Measurements from ENCODE around the gene MOGAT3.

MOGAT3 gene, protein sequence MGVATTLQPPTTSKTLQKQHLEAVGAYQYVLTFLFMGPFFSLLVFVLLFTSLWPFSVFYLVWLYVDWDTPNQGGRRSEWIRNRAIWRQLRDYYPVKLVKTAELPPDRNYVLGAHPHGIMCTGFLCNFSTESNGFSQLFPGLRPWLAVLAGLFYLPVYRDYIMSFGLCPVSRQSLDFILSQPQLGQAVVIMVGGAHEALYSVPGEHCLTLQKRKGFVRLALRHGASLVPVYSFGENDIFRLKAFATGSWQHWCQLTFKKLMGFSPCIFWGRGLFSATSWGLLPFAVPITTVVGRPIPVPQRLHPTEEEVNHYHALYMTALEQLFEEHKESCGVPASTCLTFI

DNA sequence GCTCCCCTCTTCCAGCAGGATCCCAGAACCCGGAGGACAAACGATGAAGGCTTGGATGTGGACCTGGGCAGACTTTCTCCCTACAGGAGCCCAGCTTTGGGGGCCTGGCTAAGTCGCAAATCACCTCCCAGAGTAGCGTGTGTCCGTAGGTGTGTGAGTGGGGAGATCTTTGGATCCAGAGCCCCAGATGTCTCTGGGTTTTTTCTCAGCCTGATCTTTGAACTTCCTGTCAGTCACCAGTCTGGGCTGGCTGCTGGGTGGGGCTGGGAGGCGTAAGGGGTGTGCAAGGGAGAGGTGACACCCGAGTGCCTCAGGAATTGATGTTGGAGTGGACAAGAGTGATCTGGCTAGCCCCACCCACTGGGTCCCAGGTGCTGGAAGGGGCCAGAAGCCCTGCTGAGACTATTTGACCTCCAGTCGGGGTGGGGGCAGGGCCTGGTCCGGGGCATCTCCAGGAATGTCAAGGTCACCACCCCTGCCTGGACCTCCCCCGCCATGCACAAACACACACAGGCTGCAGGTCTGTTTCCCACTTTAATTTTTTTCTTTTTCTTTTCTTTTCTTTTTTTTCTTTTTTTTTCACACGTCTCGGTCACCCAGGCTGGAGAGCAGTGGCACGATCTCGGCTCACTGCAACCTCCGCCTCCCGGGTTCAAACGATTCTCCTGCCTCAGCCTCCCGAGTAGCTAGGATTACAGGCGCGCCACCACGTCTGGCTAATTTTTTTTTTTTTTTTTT lies at the start of gene MOGAT3:
MOGAT3 (minus strand) TSS at position 175 of the 738 bp plus-strand sequence. CDS start 182 bp downstream, outside the sequence.
- DNase-seq = no peak

DNA sequence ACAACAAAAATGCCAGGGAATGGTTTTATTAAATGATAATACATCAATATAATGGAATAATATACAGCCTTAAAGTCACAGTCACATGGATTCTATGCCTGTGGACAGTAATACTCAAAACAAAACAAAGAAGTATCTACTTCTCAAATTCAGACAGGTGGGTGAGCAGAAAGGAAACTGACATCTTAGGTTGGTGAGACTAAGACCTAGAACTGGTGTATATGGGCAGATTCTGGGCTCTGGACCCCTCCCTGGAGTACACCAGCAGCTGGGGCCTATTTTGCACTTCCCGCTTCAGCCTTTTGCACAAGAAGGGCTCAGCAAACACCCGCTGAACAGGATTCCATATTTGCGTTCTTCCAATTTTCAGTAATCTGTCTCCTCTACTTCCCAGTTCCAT lies 49.5 kb upstream of the MOGAT3 start:
- no peak for DNase-seq

DNA sequence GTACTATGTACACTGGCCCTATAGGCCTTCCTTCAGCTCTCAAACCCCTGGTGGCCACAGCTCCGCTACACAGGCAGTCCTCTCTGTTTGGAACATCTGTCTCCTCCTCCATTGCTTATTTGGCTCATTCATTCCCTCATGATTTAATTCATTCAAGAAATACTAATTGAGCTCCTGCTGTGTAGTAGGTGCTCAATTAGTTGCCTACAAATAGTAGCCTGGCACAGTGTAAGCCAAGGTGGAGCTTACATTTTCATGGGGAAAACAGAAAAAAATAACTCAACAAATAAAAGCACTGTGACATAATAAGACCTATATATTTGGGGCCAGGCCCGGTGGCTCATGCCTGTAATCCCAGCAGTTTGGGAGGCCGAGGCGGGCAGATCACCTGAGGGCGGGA lies 47.4 kb upstream of the MOGAT3 start:
- DNase-seq = no peak

DNA sequence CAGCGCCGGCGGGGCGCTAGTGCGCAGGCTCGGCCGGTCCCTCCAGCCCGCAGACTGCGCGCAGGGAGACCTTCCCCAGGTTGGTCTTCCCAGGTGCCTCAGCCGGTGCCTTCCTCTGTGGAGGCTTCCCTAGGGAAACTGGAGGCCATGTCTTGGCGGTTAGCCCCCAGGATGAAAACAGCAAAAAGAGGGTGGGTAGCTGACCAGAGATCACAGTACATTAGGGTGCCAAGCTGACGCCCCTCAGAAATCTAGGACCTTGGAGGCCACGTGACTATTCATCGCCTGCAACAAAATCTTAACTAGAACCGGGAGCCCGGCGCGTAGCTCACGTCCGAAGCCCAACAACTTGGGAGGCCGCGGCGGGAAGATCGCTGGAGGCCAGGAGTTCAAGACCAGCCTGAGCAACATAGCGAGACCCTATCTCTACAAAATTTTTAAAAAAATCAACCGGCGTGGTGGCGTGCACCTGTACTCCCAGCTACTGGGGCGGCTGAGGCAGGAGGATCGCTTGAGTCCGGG lies 44.4 kb upstream of the MOGAT3 start:
- DNase-seq = no peak

DNA sequence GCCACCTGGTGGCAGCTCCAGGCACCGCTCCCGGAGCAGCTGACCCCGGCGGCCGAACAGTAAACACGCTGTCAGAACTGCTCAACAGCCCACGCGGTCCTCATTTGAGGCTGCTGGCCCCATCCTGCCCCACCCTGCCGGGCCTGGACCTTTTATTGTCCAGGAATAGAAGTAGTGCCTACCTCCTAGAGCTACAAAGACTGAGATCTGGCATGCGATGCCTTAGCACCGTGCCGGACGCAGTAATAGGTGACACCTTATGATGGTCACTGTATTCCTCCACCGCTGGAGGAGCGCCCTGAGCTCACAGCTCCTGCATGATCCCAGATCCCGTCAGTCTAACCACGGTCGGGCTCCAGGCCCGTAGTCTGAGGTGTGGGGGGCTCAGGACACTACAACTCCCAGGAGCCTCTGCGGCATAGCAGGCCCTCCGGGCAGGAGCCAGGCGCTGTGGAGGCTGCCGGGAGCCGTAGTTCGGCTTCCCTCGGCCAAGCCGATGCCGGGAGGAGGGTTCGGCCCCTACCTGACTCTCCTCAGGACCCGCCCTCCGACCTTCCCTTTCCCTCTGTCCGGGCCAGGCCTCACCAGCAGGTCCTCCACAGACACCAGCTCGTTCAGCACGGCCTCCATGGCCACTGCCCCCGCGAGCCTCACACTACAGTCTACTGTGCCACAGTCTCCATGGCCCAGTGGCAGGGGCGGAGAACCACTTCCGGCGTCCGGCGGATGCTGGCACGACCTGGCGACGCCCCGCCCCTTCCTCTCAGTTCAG lies 43.7 kb upstream of the MOGAT3 start, which contains the start of gene FIS1:
FIS1 (minus strand) TSS at position 707 of the 772 bp plus-strand sequence; CDS start at position 630, 77 bp downstream.
- peak; percentile 84 for DNase-seq

DNA sequence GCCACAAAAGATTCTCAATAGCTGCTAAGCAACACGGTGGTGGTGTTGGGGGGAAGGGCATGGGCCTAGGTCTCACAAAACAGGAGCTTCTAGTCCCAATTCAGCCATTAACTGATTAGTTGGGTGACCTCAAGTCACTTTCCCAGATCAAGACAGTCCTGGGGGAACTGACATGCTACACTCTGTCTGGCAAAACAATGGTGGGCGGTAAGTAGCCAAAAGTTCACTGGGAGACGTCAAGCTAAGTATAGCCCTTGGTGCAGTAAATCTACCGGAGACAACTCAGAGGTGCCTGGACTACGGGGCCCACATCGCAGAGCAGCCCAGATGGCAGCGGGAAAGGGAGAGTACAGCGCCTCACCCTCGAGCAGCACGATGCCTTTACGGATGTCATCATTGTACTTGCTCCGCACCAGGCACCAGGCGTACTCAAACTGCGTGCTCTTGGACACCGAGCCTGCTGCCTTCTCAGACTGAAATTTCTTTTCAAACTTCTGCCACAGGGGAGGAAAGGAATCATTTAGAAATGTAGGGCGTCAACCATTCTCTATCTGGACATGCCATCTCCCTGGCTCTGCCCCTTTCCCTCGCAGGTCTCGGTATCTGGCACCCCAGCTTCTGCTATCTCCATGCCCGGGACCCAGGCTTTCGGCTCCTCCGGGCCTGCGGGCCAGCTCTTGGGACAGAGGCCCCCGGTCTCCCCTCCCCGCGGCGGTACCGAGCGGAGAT lies 43.0 kb upstream of the MOGAT3 start:
- no peak for DNase-seq

DNA sequence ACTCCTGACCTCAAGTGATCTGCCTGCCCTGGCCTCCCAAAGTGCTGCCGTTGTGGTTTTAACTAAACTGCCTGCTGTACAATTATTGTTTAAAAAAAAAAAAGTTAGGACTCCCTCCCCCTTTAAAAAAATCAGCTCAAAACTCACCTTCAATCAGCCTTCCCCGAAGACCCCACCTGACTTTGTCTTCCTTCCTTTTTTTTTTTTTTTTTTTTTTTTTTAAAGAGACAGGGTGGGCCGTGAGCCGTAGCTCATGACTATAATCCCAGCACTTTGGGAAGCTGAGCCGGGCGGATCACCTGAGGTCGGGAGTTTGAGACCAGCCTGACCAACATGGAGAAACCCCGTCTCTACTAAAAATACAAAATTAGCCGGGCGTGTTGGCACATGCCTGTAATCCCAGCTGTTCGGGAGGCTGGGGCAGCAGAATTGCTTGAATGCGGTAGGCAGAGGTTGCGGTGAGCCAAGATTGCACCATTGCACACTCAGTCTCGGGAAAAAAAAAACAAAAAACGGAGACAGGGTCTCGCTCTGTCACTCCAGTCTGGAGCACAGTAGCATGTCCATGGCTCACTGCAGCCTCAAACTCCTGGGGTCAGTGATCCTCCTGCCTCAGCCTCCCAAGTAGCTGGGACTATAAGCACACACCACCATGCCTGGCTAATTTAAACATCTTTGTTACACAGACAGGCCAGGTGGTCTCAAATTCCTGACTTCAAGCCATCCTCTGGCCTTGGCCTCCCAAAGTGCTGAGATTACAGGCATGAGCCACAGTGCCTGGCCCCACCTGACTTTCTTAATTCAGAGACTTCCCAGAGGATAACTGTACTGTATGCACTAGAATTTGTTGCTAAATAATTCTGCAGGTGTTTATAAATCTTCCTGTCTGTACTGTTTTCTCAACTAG lies 40.9 kb upstream of the MOGAT3 start:
- DNase-seq = peak; percentile 50

DNA sequence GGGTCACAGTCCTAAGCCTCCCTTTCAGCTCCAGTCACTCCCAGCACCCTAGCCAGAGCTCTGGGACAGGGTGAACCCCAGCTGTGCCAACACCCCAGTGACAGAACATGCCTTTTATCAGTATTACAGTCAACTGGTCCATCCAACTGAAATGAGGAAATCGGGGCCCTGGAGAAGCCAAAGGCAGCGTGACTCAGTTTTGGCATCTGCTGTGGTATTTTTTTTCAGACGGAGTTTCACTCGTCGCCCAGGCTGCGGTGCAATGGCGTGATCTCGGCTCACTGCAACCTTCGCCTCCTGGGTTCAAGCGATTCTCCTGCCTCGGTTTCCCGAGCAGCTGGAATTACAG lies 40.2 kb upstream of the MOGAT3 start:
- DNase-seq = no peak

DNA sequence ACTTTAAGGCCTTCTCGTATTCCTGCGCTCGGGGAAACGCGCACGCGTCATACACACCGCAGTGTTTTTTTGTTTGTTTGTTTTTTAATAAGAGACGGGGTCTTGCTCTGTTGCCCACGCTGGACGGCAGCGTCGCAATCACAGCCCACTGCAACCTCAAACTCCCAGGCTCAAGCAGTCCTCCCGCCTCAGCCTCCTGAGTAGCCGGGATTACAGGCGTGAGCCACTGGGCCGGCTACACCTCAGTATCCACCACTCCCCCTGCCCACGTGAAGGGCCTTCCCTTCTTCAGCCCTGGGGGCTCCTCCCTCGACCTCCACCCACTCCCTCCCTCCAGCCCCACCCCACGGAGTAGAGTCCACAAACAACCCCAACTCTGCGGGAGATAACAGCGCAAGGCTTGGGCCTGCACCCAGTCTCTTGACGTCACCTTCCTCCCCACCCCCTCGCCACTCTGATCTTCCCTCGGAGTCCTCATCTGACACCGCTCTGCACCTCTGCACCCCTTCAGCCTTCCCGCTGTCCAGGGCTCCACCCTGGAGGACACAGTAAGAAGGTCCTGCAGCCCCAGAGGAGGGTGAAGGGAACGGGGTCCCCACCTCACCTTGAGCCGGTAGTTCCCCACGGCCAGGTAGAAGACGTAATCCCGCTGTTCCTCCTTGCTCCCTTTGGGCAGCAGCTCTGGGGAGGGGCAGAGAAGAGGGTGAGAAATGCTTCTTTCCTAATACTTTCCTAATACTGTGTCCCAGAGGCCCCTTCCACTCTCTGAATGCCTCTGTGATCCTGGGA lies 39.6 kb upstream of the MOGAT3 start:
- DNase-seq = no peak

DNA sequence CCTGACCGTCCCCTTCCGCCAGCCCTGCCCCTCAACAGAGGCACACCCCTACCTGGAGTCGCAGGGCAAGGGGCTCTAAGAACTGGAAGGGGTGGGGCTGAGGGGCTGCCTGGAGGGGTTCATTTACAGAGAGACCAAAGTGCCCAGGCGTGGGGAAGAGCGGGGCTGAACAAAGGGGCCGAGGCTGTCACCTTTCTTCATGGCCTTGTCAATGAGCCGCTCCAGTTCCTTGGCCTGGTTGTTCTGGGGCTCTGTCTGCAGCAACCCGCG lies 39.0 kb upstream of the MOGAT3 start:
- no peak for DNase-seq

DNA sequence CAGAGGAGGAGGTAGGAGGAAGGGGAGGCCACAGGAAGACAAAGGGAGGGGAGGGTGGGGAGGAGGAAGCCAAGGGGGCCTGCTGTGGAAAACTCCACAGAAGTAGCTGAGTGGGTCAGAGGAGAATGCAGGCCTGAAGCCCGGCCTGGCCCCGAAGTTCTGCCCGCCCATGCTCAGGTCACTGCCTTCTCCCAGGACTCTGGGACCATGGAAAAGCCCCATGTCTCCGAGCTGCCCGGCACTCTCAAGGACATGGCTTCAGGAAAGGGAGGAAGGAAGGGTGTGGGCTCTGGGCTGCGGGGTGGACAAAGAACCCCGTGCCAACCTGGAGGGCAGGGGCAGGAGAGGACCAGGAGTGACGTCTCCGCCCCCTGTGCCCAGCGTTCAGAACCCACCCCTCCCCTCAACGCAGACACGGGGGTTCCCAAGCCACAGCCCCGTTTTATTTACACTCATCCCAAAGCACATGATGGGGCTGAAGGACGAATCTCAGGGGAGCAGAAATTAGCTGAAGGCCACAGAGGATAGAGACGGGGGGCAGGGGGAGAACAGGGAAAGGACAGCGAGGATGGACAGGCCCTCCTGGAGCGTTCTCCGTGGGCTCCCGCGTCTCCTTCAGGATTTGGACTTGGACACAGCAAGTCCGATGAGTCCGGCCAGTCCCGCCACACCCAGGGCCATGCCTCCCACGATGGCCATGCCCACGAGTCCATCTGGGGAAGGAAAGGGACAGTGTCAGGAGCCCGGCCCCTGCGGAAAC lies 38.5 kb upstream of the MOGAT3 start:
- no peak for DNase-seq

DNA sequence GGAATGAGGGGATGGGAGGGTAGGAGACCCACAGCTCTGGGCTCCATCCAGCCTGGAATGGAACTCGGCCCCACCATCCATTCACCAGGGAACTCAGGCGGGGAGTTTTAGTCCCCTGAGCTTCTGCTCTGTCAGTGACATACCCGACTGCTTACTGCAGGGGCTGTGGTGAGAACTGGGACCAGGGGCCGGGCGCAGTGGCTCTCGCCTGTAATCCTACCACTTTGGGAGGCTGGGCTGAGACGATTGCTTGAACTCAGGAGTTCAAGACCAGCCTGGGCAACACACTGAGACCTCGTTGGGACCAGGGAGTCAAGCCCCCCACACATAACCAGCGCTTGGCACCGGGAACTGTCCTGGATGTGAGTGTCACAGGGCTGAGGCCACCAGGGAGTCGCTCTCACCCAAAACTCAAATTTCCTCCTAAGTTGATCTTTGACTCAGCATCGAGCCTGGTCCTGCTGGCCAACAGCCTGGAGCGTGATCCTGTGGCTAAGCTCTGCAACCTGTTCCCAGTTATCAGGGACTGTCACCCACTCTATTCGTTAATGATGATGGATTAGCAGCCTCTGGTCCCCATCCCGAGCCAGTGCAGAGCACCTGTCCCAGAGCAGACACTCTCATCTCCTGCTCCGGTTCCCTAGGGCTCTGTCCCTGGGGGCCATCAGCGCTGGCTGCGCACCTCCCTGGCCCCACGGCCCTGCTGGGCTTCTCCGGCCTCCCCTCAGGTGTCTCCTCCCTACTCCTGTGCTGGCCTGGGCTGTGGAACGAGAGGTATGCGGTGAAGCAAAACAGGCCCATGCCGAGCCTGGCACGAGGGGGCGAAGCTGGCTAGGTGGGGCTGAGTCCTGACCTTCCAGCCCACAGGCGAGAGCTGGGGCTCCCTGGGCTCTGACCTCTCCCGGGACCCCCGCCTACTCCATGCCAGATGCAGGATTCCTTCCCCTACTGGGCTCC lies 37.7 kb upstream of the MOGAT3 start:
- DNase-seq = no peak

DNA sequence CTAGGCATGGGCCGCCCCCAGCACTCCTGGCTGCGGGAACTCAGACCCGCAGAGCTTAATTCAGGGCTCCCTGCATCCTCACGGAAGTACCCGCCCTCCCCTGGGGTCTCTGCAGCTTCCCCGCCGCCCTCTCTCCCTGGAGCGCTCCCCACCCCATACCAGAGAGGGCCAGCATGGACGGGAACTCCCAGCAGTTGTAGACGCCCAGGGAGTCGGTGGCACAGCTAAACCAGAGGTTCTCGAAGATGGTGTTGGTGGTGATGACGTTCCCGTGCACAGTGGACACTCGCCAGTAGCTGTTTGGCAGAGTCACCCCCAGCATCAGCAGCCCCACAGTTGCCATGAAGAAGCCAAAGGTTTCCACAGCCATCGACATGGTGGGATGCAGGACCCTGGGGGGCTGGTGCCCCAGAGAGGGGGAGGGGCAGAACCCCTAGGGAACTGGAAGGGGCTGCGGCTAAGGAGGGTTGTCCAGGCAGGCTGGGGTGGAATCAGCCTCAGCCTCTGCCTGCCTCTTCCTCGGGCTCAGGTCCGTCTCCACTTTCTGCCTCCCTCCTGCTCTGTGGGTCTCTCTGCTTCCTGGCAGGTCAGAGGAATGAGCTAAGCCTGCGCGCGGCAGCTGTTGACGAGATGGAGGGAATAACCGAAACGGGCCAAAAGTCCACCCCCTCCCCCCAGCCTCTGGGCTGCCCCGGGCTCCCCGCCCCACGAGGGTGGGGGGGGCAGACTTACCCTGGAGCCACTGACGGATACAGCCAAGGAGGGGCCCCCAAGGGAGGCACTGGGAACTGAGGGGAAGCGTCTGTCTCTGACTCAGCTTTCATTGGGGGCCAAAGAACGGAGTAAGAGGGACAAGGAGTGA lies 36.6 kb upstream of the MOGAT3 start, which contains the start of gene CLDN15:
CLDN15 (minus strand) TSS at position 597 of the 862 bp plus-strand sequence; CDS start at position 376, 221 bp downstream.
- DNase-seq = no peak

DNA sequence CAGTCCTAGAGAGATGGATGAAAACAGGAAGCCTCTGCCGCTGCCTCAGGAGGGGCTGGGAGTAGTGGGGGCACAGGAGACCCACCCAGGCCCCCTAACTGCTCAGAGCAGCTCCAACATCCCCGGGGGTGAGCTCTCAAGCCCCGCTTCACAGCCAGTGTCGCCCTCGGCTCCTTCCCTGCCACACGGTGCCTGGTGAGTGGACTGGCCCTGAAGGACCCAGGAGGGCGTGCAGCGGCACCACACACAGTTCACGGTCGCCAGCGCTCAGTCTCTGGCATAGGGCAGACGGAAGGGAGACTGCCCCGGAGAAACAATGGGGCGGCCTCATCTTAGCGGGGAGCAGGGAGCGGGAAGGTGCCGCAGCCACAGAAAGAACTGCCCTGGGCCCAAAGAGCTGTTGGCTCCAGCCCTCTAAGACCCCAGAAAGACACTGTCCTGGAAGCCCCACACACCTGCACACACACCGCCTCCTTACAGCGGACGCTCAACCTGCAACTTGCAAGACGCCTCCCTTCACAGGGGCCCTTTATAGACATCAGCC lies 35.5 kb upstream of the MOGAT3 start:
- DNase-seq = no peak

DNA sequence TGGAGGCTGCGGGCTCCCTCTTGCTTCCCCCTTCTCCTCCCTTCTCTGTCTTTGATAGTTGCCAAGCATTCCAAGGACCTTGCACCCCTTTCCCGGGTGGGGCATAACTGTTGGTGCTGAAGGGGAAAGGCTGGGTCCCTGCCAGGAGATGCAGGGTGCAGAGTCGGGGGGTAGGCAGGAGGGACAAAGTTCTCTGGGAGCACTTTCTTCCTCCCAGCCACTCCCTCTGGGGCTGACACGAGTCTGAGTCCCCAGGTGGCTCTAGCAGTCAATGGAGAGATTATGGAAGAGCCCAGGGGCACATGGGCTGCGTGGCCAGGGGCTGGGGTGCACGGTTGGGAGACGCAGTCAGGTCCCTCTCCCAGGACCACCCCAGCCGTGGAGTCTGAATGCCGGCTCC lies 34.7 kb upstream of the MOGAT3 start:
- DNase-seq = no peak

DNA sequence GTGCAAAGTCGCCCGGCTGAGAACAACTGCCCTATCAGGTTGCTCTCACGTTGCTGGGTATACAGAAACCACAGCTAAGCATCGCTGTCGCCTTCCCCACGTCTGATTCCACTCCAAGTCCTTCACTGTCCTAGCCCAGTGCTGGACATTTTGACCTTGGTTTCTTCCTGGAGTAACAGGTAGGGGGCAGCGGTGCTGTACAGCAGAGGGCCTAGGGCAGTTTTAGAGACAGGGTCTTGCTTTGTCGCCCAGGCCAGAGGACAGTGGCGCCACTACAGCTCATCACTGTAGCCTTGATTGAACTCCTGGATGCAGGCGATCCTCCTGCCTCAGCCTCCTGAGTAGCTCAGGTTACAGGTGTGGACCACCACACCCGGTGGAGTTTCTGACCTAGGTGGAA lies 34.2 kb upstream of the MOGAT3 start:
- no peak for DNase-seq

DNA sequence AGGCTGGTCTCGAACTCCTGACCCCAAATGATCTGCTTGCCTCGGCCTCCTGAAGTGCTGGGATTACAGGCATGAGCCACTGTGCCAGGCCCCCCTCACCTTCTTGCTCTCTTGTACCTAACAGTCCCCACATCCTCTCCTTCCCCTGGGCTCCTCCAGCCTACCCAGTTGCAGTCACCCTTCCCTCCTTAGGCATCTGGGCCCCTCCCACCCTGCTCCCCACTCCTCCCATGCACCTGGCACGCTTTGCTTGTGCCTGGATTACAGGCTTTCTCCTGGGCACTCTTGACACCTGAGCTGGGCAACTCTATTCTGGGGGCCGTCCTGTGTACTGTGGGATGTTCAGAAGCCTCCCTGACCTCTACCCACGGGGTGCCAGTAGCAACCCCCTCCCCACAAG lies 33.8 kb upstream of the MOGAT3 start:
- DNase-seq = no peak
